Ascending aorta (tissue), 2 donors: Measurements from ENCODE around the gene FYN. TPM values are rescaled to one million over a fixed set of nuclear protein-coding genes. Genes with fewer than 3 reads are reported as not detected.

Source experiments
- DNase-seq, 2 donors: peaks; one replicate each; pipeline ENCODE4 v3.0.0-alpha.2; 2019; ENCODE audit warnings: low spot score in 2 of 2
- H3K27ac ChIP-seq, 2 donors: fragments of 200-600 bp; sonication (generic); one replicate each; pipeline ENCODE4 v1.5.1; 2016 to 2017; ENCODE audit warnings: mild to moderate bottlenecking in 1 of 2
- H3K27me3 ChIP-seq: fragments of 200-600 bp; sonication (generic); one replicate; pipeline ENCODE4 v1.5.1; 2017
- H3K36me3 ChIP-seq, 2 donors: fragments of 200-600 bp; sonication (generic); one replicate each; pipeline ENCODE4 v1.5.1; 2016
- H3K4me1 ChIP-seq, 2 donors: fragments of 200-600 bp; sonication (generic); one replicate each; pipeline ENCODE4 v1.5.1; 2016 to 2017; ENCODE audit warnings: mild to moderate bottlenecking in 1 of 2
- H3K4me3 ChIP-seq, 2 donors: fragments of 200-600 bp; sonication (generic); one replicate each; pipeline ENCODE4 v1.5.1; 2016 to 2017; ENCODE audit warnings: mild to moderate bottlenecking in 1 of 2
- H3K9me3 ChIP-seq, 2 donors: fragments of 200-600 bp; sonication (generic); one replicate each; pipeline ENCODE4 v1.5.1; 2016
- intact Hi-C: fragments of 100-400 bp; cut with DNase I; formaldehyde crosslinking; loops from one replicate; pipeline ENCODE4 v1.15.1; 2023
- total RNA-seq: library from RNA; depleted of rRNA; stranded (reverse); fragments of >200 nt; gene quantifications from one replicate; pipeline ENCODE4 v1.1.0, GENCODE V29; 2016
- TF ChIP-seq, protein P1 (sequence below), 3 experiments: fragments of 200-600 bp in 2 of 3; fragments of 450-650 bp in 1 of 3; sonication (generic) in 2 of 3; IDR thresholded peaks; one replicate each; pipeline ENCODE4 v1.5.1; 2016 to 2019; ENCODE audit warnings: antibody characterized with exemption in 3 of 3, mild to moderate bottlenecking in 1 of 3, moderate library complexity in 1 of 3

Gene FYN
- total RNA-seq, 1 donor from 2014 or later: 141 TPM

DNA sequence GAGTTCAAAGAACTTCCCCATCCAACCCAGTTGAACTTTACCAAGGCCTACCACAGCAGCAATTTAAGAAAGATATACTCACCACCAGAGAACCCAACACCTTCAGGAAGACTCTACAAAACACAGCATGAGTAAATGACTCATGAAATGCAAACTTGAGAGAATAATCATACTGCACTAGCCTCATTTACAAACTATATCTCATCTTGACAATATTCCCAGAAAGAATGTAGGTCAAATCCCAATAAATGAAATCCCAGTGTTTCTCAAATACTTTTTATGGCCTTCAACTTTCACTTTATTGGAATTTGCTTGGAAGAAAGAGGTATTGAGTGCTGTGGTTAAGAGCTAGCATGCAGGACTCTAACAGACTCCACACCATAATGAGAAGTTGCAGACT is 60.0 kb downstream of the FYN start:
- no peak for DNase-seq
- intact Hi-C loops: no loop called here
- H3K27ac ChIP-seq: no peak overlapping the region
- no peak overlapping the region for H3K4me3 ChIP-seq
- H3K36me3 ChIP-seq: peaks cover 0 to 4% of the 10 kb centered on the region in 2 donors
- TF ChIP-seq, protein P1, sequence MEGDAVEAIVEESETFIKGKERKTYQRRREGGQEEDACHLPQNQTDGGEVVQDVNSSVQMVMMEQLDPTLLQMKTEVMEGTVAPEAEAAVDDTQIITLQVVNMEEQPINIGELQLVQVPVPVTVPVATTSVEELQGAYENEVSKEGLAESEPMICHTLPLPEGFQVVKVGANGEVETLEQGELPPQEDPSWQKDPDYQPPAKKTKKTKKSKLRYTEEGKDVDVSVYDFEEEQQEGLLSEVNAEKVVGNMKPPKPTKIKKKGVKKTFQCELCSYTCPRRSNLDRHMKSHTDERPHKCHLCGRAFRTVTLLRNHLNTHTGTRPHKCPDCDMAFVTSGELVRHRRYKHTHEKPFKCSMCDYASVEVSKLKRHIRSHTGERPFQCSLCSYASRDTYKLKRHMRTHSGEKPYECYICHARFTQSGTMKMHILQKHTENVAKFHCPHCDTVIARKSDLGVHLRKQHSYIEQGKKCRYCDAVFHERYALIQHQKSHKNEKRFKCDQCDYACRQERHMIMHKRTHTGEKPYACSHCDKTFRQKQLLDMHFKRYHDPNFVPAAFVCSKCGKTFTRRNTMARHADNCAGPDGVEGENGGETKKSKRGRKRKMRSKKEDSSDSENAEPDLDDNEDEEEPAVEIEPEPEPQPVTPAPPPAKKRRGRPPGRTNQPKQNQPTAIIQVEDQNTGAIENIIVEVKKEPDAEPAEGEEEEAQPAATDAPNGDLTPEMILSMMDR (IDR thresholded peaks at IDR 0.05): no peak
- H3K9me3 ChIP-seq: no peaks in the 10 kb centered on the region
- no peaks in the 10 kb centered on the region for H3K27me3 ChIP-seq
- H3K4me1 ChIP-seq: no peaks in the 10 kb centered on the region

DNA sequence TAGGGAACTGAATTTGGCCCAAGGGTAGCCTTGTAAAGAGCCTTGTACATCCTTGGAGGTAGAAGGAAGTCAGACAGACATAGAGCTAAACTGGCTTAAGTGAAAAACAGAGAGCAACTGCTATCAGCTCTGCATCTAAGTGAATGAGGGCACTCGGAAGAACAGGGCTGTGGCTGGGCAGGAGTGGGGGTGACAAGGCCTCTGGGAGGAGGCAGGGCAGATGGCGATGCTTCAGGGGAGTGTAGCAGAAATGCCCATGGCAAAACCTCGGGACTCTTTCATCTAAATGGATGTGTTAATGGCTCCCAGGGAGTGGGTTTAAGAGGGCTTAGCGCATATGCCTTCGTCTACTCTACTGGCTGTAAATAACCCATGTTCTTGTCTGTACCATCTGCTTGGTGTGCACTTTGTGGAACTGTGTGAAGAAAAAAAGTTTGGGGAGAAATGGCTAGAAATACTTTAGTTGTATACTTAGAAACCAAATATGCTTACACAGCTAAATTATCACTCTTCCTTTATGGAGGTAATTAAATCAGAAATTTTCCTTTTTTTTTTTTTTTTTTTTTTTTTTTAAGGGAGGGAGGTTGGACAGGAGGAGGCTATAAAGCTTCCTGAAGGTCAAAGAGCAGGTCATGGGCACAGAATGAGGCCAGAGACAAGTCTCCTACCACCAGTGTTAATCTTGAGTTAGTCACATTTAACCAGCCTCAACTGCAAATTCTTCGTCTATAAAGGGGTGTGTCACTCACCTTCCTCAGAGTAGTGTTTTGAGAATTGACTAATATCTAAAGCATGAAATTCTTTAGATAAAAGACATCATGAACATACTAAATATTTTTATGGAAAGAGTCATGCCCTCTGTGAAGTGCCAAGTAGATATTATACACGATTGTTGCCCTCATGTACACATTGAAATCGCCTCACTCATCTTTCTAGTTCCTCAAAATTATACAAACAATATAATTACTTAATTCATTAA is 60.9 kb downstream of the FYN start:
- H3K4me1 ChIP-seq: no peaks in the 10 kb centered on the region
- TF ChIP-seq, protein P1 (IDR thresholded peaks at IDR 0.05): no peak
- no peak for DNase-seq

GRCh38 chr6:111810294-111811131 is 62.7 kb downstream of the FYN start:
- no peak overlapping the region for H3K4me3 ChIP-seq
- H3K27me3 ChIP-seq: no peaks in the 10 kb centered on the region
- no peaks in the 10 kb centered on the region for H3K9me3 ChIP-seq
- H3K4me1 ChIP-seq: no peaks in the 10 kb centered on the region
- TF ChIP-seq, protein P1 (IDR thresholded peaks at IDR 0.05): no peak
- no peak overlapping the region for H3K27ac ChIP-seq
- intact Hi-C loops: no loop called here
- no peak for DNase-seq
- peaks cover 0 to 4% of the 10 kb centered on the region in 2 donors for H3K36me3 ChIP-seq

More for the DNA sequence above, 60.9 kb downstream of the FYN start:
- Histone ChIP-seq H3K9me3 (no peaks in the 10 kb centered on the region), H3K36me3 (peaks cover 0 to 4% of the 10 kb centered on the region in 2 donors), H3K27ac (no peak overlapping the region), H3K4me3 (no peak overlapping the region), H3K27me3 (no peaks in the 10 kb centered on the region)
- intact Hi-C loops: no loop called here

- Histone ChIP-seq H3K27ac (no peak overlapping the region), H3K4me3 (no peak overlapping the region), H3K4me1 (peaks cover 0 to 1% of the 10 kb centered on the region in 2 donors), H3K27me3 (no peaks in the 10 kb centered on the region), H3K36me3 (peaks cover 0 to 4% of the 10 kb centered on the region in 2 donors), H3K9me3 (no peaks in the 10 kb centered on the region)
- intact Hi-C loops: no loop called here
- TF ChIP-seq, protein P1 (IDR thresholded peaks at IDR 0.05): no peak
- no peak for DNase-seq
Measured at GRCh38 chr6:111809766-111810165, 63.5 kb downstream of the FYN start.

DNA sequence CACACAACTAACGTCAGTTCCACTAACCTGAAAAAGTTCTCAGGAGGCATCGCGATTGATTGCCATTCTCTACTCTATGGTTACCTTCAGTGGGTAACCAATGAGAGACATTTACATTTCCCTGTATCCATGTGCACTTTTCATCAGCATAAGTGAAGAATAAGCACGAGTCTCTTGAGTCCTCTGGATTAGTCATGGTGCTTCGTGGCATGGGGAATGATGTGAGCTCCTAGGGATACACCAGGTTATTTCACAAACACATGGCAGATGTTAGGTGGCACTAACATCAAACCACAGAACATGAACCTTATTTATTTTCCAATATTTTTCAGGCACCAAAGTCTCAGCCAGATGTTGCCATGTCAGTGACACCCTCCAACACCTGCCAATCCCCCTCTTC is 64.0 kb downstream of the FYN start:
- Histone ChIP-seq H3K27ac (no peak overlapping the region), H3K27me3 (no peaks in the 10 kb centered on the region), H3K9me3 (no peaks in the 10 kb centered on the region), H3K4me1 (peaks cover 0 to 2% of the 10 kb centered on the region in 2 donors), H3K4me3 (no peak overlapping the region), H3K36me3 (peaks cover 0 to 4% of the 10 kb centered on the region in 2 donors)
- intact Hi-C loops: no loop called here
- TF ChIP-seq, protein P1 (IDR thresholded peaks at IDR 0.05): no peak
- DNase-seq: no peak
